GM23338 (cell line): ENCODE measurements around the gene MTRR. TPM values are rescaled to one million over a fixed set of nuclear protein-coding genes. Genes with fewer than 3 reads are reported as not detected.

ENCODE experiments used
- ATAC-seq: fragments of 200-7000 bp; cut with Tn5 transposase; 3 replicates; pipeline ENCODE4 v1.9.1; 2020
- DNase-seq: peaks from one replicate; pipeline ENCODE4 v3.0.0-alpha.2; 2015; ENCODE audit warnings: low spot score
- H2AFZ ChIP-seq: fragments of 200-600 bp; sonication (generic); 2 replicates; pipeline ENCODE4 v1.8.0; 2016; ENCODE audit warnings: antibody characterized with exemption, mild to moderate bottlenecking, moderate library complexity
- H3F3A ChIP-seq: fragments of 200-600 bp; sonication (generic); replicated peaks from 2 replicates; pipeline ENCODE4 v1.8.0; 2017; ENCODE audit warnings: antibody characterized with exemption, mixed run types, low read depth
- H3K27ac ChIP-seq: fragments of 200-600 bp; sonication (generic); 2 replicates; pipeline ENCODE4 v1.6.1; 2016; ENCODE audit warnings: low read depth
- H3K27me3 ChIP-seq: fragments of 200-600 bp; sonication (generic); 2 replicates; pipeline ENCODE4 v1.8.0; 2016; ENCODE audit warnings: mild to moderate bottlenecking, mixed run types, moderate library complexity; ENCODE audit not compliant: insufficient read depth
- H3K36me3 ChIP-seq: fragments of 200-600 bp; sonication (generic); 2 replicates; pipeline ENCODE4 v1.8.0; 2016; ENCODE audit warnings: mild to moderate bottlenecking; ENCODE audit not compliant: insufficient read depth
- H3K4me1 ChIP-seq: fragments of 200-600 bp; sonication (generic); 2 replicates; pipeline ENCODE4 v1.8.0; 2016; ENCODE audit warnings: mild to moderate bottlenecking, moderate library complexity; ENCODE audit not compliant: insufficient read depth
- H3K4me2 ChIP-seq: fragments of 200-600 bp; sonication (generic); 2 replicates; pipeline ENCODE4 v1.7.1; 2017; ENCODE audit warnings: mixed run types
- H3K4me3 ChIP-seq: fragments of 200-600 bp; sonication (generic); 2 replicates; pipeline ENCODE4 v1.6.1; 2016; ENCODE audit warnings: mixed run types
- H3K79me2 ChIP-seq: fragments of 200-600 bp; sonication (generic); replicated peaks from 2 replicates; pipeline ENCODE4 v1.8.0; 2017; ENCODE audit warnings: mild to moderate bottlenecking; ENCODE audit not compliant: insufficient read depth
- H3K9me2 ChIP-seq: fragments of 200-600 bp; sonication (generic); 2 replicates; pipeline ENCODE4 v1.8.0; 2017; ENCODE audit not compliant: insufficient read depth
- H4K20me1 ChIP-seq: fragments of 200-600 bp; sonication (generic); replicated peaks from 2 replicates; pipeline ENCODE4 v1.8.0; 2017; ENCODE audit warnings: mild to moderate bottlenecking; ENCODE audit not compliant: insufficient read depth
- H3K27ac Mint-ChIP-seq: 2 replicates; pipeline ENCODE4 v1.8.0; 2020; ENCODE audit warnings: inconsistent platforms, mild to moderate bottlenecking, moderate library complexity, mixed read lengths
- H3K27me3 Mint-ChIP-seq: 3 replicates; pipeline ENCODE4 v1.8.0; 2022; ENCODE audit warnings: low read depth, mild to moderate bottlenecking, moderate library complexity, mixed read lengths, inconsistent platforms; ENCODE audit not compliant: insufficient read depth, poor library complexity
- H3K36me3 Mint-ChIP-seq: 3 replicates; pipeline ENCODE4 v1.8.0; 2021; ENCODE audit warnings: low read depth, mild to moderate bottlenecking, inconsistent platforms, moderate library complexity, mixed read lengths
- H3K4me1 Mint-ChIP-seq: 3 replicates; pipeline ENCODE4 v1.8.0; 2020; ENCODE audit warnings: mild to moderate bottlenecking, inconsistent platforms, mixed read lengths
- H3K4me3 Mint-ChIP-seq: 3 replicates; pipeline ENCODE4 v1.8.0; 2021; ENCODE audit warnings: moderate library complexity, mild to moderate bottlenecking, inconsistent platforms, mixed read lengths
- H3K9me3 Mint-ChIP-seq: 3 replicates; pipeline ENCODE4 v1.8.0; 2020; ENCODE audit warnings: moderate library complexity, mild to moderate bottlenecking, inconsistent platforms, mixed read lengths
- CREB1 ChIP-seq: fragments of 250-450 bp; sonication (Bioruptor Pico); IDR thresholded peaks from 2 replicates; pipeline ENCODE4 v1.5.0; 2020; ENCODE audit warnings: low read depth, mild to moderate bottlenecking, moderate library complexity
- EZH2 ChIP-seq: fragments of 200-600 bp; sonication (generic); IDR thresholded peaks from one replicate; pipeline ENCODE4 v1.8.0; 2017; ENCODE audit warnings: antibody characterized with exemption, mild to moderate bottlenecking, low read depth; ENCODE audit not compliant: unreplicated experiment
- EZH2phosphoT487 ChIP-seq: fragments of 200-600 bp; sonication (generic); IDR thresholded peaks from one replicate; pipeline ENCODE4 v1.8.1; 2018; ENCODE audit warnings: antibody characterized with exemption; ENCODE audit not compliant: unreplicated experiment
- POLR2AphosphoS5 ChIP-seq: IDR thresholded peaks from 2 replicates; pipeline ENCODE4 v1.6.1; 2016; ENCODE audit warnings: antibody characterized with exemption, low read depth
- polyA plus RNA-seq: library from polyadenylated mRNA; unstranded; fragments of >200 nt; fragmentation: Nextera tagmentation; extraction: Ambion mirVana; gene quantifications from 2 replicates; pipeline ENCODE4 v1.2.1, GENCODE V29; 2016
- total RNA-seq: library from RNA; depleted of rRNA; stranded (reverse); fragments of >200 nt; shearing (Covaris generic); gene quantifications from 2 replicates; pipeline ENCODE4 v1.2.3, GENCODE V29; 2014
- TF ChIP-seq, protein P1 (sequence below): fragments of 250-450 bp; sonication (Bioruptor Pico); IDR thresholded peaks from 2 replicates; pipeline ENCODE4 v1.5.0; 2020; ENCODE audit warnings: mild to moderate bottlenecking, moderate library complexity
- TF ChIP-seq, protein P2 (sequence below): IDR thresholded peaks from one replicate; pipeline ENCODE4 v1.6.1; 2018; ENCODE audit warnings: antibody characterized with exemption; ENCODE audit not compliant: unreplicated experiment
- TF ChIP-seq, protein P3 (sequence below), 2 experiments: fragments of 200-600 bp in 1 of 2; sonication (generic) in 1 of 2; conservative IDR thresholded peaks; 2 replicates each; pipeline versions ENCODE4 v1.5.1 to v1.6.1; 2016 to 2017; ENCODE audit warnings: antibody characterized with exemption in 2 of 2, low read depth in 2 of 2, mild to moderate bottlenecking in 2 of 2, moderate library complexity in 1 of 2

Gene MTRR
- total and polyA plus RNA-seq, 2 experiments from 2014 or later: 16.5 to 55.9 TPM

DNA sequence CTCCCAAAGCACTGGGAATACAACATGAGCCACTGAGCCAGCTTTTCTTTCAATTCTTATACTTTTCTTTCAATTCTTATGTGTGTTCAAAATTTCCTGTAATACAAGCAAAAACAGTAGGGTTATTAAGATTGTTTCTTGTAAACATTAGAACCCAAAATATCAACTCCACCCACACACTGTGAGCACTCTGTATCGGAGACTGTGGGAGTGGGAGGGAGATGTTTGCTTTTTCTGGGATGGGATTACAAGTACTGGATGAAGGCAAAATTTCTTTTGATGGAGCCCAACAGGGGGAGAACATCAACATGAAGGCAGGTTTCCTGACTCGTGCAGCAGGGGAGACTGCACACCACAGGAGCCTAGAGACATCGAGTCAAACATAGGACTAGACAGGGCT is 13.3 kb upstream of the MTRR start (continued):
- TF ChIP-seq, protein P1, sequence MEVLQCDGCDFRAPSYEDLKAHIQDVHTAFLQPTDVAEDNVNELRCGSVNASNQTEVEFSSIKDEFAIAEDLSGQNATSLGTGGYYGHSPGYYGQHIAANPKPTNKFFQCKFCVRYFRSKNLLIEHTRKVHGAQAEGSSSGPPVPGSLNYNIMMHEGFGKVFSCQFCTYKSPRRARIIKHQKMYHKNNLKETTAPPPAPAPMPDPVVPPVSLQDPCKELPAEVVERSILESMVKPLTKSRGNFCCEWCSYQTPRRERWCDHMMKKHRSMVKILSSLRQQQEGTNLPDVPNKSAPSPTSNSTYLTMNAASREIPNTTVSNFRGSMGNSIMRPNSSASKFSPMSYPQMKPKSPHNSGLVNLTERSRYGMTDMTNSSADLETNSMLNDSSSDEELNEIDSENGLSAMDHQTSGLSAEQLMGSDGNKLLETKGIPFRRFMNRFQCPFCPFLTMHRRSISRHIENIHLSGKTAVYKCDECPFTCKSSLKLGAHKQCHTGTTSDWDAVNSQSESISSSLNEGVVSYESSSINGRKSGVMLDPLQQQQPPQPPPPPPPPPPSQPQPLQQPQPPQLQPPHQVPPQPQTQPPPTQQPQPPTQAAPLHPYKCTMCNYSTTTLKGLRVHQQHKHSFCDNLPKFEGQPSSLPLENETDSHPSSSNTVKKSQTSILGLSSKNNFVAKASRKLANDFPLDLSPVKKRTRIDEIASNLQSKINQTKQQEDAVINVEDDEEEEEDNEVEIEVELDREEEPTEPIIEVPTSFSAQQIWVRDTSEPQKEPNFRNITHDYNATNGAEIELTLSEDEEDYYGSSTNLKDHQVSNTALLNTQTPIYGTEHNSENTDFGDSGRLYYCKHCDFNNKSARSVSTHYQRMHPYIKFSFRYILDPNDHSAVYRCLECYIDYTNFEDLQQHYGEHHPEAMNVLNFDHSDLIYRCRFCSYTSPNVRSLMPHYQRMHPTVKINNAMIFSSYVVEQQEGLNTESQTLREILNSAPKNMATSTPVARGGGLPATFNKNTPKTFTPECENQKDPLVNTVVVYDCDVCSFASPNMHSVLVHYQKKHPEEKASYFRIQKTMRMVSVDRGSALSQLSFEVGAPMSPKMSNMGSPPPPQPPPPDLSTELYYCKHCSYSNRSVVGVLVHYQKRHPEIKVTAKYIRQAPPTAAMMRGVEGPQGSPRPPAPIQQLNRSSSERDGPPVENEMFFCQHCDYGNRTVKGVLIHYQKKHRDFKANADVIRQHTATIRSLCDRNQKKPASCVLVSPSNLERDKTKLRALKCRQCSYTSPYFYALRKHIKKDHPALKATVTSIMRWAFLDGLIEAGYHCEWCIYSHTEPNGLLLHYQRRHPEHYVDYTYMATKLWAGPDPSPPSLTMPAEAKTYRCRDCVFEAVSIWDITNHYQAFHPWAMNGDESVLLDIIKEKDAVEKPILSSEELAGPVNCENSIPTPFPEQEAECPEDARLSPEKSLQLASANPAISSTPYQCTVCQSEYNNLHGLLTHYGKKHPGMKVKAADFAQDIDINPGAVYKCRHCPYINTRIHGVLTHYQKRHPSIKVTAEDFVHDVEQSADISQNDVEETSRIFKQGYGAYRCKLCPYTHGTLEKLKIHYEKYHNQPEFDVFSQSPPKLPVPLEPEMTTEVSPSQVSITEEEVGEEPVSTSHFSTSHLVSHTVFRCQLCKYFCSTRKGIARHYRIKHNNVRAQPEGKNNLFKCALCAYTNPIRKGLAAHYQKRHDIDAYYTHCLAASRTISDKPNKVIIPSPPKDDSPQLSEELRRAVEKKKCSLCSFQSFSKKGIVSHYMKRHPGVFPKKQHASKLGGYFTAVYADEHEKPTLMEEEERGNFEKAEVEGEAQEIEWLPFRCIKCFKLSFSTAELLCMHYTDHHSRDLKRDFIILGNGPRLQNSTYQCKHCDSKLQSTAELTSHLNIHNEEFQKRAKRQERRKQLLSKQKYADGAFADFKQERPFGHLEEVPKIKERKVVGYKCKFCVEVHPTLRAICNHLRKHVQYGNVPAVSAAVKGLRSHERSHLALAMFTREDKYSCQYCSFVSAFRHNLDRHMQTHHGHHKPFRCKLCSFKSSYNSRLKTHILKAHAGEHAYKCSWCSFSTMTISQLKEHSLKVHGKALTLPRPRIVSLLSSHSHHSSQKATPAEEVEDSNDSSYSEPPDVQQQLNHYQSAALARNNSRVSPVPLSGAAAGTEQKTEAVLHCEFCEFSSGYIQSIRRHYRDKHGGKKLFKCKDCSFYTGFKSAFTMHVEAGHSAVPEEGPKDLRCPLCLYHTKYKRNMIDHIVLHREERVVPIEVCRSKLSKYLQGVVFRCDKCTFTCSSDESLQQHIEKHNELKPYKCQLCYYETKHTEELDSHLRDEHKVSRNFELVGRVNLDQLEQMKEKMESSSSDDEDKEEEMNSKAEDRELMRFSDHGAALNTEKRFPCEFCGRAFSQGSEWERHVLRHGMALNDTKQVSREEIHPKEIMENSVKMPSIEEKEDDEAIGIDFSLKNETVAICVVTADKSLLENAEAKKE (CRISPR knock-in tag): no peak
- TF ChIP-seq EZH2phosphoT487 (no peak), CREB1 (no peak), POLR2AphosphoS5 (no peak)
- TF ChIP-seq, protein P2, sequence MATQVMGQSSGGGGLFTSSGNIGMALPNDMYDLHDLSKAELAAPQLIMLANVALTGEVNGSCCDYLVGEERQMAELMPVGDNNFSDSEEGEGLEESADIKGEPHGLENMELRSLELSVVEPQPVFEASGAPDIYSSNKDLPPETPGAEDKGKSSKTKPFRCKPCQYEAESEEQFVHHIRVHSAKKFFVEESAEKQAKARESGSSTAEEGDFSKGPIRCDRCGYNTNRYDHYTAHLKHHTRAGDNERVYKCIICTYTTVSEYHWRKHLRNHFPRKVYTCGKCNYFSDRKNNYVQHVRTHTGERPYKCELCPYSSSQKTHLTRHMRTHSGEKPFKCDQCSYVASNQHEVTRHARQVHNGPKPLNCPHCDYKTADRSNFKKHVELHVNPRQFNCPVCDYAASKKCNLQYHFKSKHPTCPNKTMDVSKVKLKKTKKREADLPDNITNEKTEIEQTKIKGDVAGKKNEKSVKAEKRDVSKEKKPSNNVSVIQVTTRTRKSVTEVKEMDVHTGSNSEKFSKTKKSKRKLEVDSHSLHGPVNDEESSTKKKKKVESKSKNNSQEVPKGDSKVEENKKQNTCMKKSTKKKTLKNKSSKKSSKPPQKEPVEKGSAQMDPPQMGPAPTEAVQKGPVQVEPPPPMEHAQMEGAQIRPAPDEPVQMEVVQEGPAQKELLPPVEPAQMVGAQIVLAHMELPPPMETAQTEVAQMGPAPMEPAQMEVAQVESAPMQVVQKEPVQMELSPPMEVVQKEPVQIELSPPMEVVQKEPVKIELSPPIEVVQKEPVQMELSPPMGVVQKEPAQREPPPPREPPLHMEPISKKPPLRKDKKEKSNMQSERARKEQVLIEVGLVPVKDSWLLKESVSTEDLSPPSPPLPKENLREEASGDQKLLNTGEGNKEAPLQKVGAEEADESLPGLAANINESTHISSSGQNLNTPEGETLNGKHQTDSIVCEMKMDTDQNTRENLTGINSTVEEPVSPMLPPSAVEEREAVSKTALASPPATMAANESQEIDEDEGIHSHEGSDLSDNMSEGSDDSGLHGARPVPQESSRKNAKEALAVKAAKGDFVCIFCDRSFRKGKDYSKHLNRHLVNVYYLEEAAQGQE: no peak

DNA sequence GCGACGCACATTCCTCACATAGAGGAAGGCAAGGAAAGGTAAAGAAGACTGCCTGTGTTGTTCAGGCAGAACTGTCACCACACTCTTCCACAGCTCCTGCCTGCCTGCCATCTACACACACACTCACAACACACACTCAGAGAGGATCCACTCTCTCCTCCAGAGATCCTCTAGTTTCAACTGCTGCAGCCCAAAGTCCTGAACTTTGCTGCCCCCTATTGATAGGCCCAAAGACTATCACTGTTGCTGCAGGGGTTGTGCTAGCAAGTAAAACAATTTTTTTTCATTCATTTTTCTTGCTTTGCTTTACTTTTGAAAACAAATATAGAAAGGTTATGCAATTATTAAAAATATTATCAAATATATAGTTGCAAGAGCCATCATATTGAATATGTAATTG is 12.1 kb upstream of the MTRR start:
- peak; percentile 85 for DNase-seq
- no peaks in the 10 kb centered on the region for H3K9me3 Mint-ChIP-seq

More for the DNA sequence above, 12.1 kb upstream of the MTRR start:
- no peaks in the 10 kb centered on the region for H3K27me3 ChIP-seq
- H3K4me1 Mint-ChIP-seq: peaks cover 4% of the 10 kb centered on the region
- no peak overlapping the region for H3K4me3 ChIP-seq
- no peaks in the 10 kb centered on the region for H3K4me1 ChIP-seq
- peaks cover 10% of the 10 kb centered on the region; the same call in 1 of the 2 replicates for H3K36me3 ChIP-seq
- no peak overlapping the region for H3K27ac ChIP-seq
- no peak overlapping the region for H2AFZ ChIP-seq
- H3K27ac Mint-ChIP-seq: no peak overlapping the region
- peak; percentile 97 for ATAC-seq
- H3K4me2 ChIP-seq: no peak overlapping the region
- H3K9me2 ChIP-seq: 0 out of 2 replicates have a peak, but pooled peaks cover 9% of the 10 kb centered on the region
- no peaks in the 10 kb centered on the region for H3K27me3 Mint-ChIP-seq
- no peaks in the 10 kb centered on the region; the same call in 1 of the 2 replicates for H4K20me1 ChIP-seq
- H3K36me3 Mint-ChIP-seq: peaks cover 13% of the 10 kb centered on the region
- no peaks in the 10 kb centered on the region for H3F3A ChIP-seq
- H3K79me2 ChIP-seq: no peaks in the 10 kb centered on the region
- H3K4me3 Mint-ChIP-seq: no peak overlapping the region
- no peak for TF ChIP-seq EZH2
- TF ChIP-seq, protein P3, sequence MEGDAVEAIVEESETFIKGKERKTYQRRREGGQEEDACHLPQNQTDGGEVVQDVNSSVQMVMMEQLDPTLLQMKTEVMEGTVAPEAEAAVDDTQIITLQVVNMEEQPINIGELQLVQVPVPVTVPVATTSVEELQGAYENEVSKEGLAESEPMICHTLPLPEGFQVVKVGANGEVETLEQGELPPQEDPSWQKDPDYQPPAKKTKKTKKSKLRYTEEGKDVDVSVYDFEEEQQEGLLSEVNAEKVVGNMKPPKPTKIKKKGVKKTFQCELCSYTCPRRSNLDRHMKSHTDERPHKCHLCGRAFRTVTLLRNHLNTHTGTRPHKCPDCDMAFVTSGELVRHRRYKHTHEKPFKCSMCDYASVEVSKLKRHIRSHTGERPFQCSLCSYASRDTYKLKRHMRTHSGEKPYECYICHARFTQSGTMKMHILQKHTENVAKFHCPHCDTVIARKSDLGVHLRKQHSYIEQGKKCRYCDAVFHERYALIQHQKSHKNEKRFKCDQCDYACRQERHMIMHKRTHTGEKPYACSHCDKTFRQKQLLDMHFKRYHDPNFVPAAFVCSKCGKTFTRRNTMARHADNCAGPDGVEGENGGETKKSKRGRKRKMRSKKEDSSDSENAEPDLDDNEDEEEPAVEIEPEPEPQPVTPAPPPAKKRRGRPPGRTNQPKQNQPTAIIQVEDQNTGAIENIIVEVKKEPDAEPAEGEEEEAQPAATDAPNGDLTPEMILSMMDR (conservative IDR thresholded peaks at IDR 0.05; ENCODE audit: low read depth in 2 of 2): peak; percentile 96 to 97
